ENCODE measurements around the gene ADRA2C. TPM values are rescaled to one million over a fixed set of nuclear protein-coding genes. Genes with fewer than 3 reads are reported as not detected.

Gene ADRA2C
- total RNA-seq, 1 donor from 2014 or later, result 17.2 TPM

DNA sequence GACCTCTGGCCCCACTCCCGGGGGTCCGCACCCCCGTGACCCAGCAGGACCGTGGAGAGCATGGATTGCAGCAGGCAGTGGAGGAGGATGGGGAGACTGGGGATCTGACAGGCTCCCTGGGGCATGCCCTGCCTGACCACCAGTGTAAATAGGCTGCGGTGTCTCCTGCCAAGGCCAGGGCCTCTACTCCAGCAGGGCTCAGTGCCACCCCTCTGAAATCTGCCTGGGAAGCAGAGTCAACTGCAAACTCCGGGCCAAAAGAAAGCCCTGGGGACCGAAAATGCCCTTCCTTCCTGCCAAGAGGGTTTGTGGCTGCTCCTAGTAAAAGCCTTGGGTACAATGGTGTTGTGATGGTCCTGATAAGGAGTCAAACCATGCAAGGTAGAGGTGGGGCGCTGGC lies 6.4 kb downstream of the ADRA2C start:
- TF ChIP-seq POLR2AphosphoS5 (IDR thresholded peaks at IDR 0.05; ENCODE audit: insufficient read depth in 1 of 2, low read depth in 1 of 2), result no peak
- peaks cover 4% of the 10 kb centered on the region for H3K4me1 ChIP-seq
- DNase-seq (ENCODE audit: extremely low spot score in 2 of 2), result no peak
- no peak overlapping the region for H3K27ac ChIP-seq
- H3K27me3 ChIP-seq, result no peaks in the 10 kb centered on the region
- intact Hi-C loops (cut with DNase I), result loop anchor here (10.0 kb wide), 1 partner anchor 172 kb away; no protein-coding TSS in a partner anchor
- H3K36me3 ChIP-seq, result no peaks in the 10 kb centered on the region
- H3K4me3 ChIP-seq, result no peak overlapping the region
- no peaks in the 10 kb centered on the region for H3K9me3 ChIP-seq

DNA sequence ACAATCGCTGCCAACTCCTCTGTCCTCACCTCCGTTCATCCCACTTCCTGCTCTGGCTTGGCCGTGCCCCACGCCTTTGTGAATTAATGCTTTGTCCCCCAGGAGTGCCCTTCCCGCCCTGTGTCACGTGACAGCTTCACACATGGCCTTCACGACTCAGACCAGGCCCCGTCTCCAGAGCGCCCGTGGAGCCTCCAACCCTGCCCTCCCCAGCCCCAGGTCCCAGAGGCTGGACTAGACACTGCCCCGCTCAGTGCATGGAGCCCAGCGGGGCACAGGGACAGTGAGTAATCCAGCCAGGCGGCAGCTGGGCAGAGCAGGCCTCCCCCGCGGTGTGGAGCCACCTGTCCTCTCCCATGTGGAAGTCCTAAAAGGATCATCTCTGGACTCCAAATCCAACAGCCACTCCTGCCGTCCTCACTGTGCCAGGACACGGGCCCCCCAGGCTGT lies 7.4 kb downstream of the ADRA2C start:
- no peaks in the 10 kb centered on the region for H3K9me3 ChIP-seq
- no peak for DNase-seq (ENCODE audit: extremely low spot score in 2 of 2)
- no peak overlapping the region for H3K4me3 ChIP-seq
- no peaks in the 10 kb centered on the region for H3K4me1 ChIP-seq
- no peak overlapping the region for H3K27ac ChIP-seq
- H3K36me3 ChIP-seq, result no peaks in the 10 kb centered on the region
- intact Hi-C loops (cut with DNase I), result loop anchor here (10.0 kb wide), 1 partner anchor 171 kb away; no protein-coding TSS in a partner anchor
- no peaks in the 10 kb centered on the region for H3K27me3 ChIP-seq
- TF ChIP-seq, protein P1, sequence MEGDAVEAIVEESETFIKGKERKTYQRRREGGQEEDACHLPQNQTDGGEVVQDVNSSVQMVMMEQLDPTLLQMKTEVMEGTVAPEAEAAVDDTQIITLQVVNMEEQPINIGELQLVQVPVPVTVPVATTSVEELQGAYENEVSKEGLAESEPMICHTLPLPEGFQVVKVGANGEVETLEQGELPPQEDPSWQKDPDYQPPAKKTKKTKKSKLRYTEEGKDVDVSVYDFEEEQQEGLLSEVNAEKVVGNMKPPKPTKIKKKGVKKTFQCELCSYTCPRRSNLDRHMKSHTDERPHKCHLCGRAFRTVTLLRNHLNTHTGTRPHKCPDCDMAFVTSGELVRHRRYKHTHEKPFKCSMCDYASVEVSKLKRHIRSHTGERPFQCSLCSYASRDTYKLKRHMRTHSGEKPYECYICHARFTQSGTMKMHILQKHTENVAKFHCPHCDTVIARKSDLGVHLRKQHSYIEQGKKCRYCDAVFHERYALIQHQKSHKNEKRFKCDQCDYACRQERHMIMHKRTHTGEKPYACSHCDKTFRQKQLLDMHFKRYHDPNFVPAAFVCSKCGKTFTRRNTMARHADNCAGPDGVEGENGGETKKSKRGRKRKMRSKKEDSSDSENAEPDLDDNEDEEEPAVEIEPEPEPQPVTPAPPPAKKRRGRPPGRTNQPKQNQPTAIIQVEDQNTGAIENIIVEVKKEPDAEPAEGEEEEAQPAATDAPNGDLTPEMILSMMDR (IDR thresholded peaks at IDR 0.05), result no peak
- TF ChIP-seq POLR2A (IDR thresholded peaks at IDR 0.05), result no peak
- TF ChIP-seq POLR2AphosphoS5 (IDR thresholded peaks at IDR 0.05; ENCODE audit: insufficient read depth in 1 of 2, low read depth in 1 of 2), result no peak

DNA sequence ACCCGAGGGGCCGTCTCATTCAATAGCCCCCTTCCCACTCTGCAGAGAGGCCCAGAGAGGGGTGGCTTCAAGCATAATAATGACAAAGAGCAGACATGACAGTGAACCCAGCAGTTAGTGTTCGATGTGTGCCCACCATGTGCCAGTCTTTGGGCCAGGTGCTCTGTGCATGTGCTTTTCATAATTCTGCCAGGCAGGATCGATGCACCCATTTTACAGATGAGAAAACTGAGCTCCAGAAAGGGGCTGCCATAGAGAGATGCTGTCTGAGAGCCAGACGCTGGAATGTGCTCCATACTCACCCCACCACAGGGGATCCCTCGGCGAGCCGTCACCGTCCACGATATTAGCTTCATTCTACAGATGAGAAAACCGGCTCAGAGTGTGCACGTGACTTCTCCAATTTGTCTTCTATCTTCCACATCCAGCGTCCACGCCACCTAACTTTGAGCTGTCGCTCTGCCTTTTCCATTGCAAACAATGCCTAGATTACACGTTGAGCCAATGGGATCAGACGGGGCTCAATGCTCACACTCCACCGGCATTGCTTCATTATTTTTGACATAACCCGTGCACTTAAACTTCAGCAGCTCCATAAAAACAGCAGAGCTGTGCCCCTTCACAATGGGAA lies 8.2 kb downstream of the ADRA2C start:
- no peak for TF ChIP-seq POLR2AphosphoS5 (IDR thresholded peaks at IDR 0.05; ENCODE audit: insufficient read depth in 1 of 2, low read depth in 1 of 2)
- no peak for TF ChIP-seq POLR2A (IDR thresholded peaks at IDR 0.05)
- TF ChIP-seq, protein P1 (IDR thresholded peaks at IDR 0.05), result no peak
- intact Hi-C loops (cut with DNase I), result loop anchor here (10.0 kb wide), 1 partner anchor 170 kb away; no protein-coding TSS in a partner anchor

DNA sequence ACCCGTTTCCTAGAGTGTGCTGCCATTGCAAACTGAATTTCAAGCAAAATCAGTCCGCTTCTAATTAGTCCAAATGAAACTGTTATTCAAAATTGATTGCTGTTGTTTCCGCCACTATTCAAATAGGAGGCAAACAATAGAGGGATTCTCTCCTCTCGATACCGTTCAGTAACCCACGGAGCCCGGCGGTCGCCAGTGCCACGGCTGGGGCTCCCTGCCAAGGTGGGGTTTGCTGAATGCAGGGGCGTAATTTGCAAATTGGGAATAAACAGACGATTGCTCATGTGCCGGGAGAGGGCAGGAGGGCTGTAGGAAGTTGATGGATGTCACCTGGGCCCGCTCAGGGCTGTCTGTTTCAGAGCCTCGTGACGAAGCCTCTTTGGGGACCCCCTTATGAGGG lies 8.8 kb downstream of the ADRA2C start:
- no peaks in the 10 kb centered on the region for H3K27me3 ChIP-seq
- no peak for TF ChIP-seq POLR2A (IDR thresholded peaks at IDR 0.05)
- TF ChIP-seq POLR2AphosphoS5 (IDR thresholded peaks at IDR 0.05; ENCODE audit: insufficient read depth in 1 of 2, low read depth in 1 of 2), result no peak
- TF ChIP-seq, protein P1 (IDR thresholded peaks at IDR 0.05), result no peak

More for the DNA sequence above, 8.2 kb downstream of the ADRA2C start:
- DNase-seq (ENCODE audit: extremely low spot score in 2 of 2), result no peak
- Histone ChIP-seq H3K27ac (no peak overlapping the region), H3K27me3 (no peaks in the 10 kb centered on the region), H3K9me3 (no peaks in the 10 kb centered on the region), H3K4me3 (no peak overlapping the region), H3K4me1 (no peaks in the 10 kb centered on the region), H3K36me3 (no peaks in the 10 kb centered on the region)

DNA sequence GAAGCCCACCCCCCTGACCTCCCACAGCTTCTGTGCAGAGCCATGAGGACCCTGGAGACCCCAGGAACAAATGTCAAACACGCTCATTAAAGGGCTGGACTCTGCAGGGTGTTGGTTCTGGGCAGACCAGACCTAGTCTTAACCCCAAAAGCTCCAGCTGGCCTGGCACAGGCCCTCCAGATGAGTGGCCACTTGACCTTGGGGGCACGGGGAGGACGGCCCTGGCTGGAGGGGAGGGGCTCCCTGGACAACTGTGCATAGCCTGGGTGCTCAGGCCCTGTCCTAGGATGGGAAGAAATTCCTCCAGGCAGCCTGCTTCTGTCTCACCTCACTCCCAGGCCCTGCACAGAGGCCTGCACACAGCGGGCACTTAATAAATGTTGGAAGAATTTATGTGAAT lies 9.4 kb downstream of the ADRA2C start:
- no peak for TF ChIP-seq POLR2AphosphoS5 (IDR thresholded peaks at IDR 0.05; ENCODE audit: insufficient read depth in 1 of 2, low read depth in 1 of 2)
- H3K27me3 ChIP-seq, result no peaks in the 10 kb centered on the region
- no peaks in the 10 kb centered on the region for H3K9me3 ChIP-seq
- no peak overlapping the region for H3K27ac ChIP-seq
- no peaks in the 10 kb centered on the region for H3K4me1 ChIP-seq
- no peaks in the 10 kb centered on the region for H3K36me3 ChIP-seq
- intact Hi-C loops (cut with DNase I), result loop anchor here (10.0 kb wide), 1 partner anchor 169 kb away; no protein-coding TSS in a partner anchor
- H3K4me3 ChIP-seq, result no peak overlapping the region
- DNase-seq (ENCODE audit: extremely low spot score in 2 of 2), result no peak

More for the DNA sequence above, 8.8 kb downstream of the ADRA2C start:
- no peaks in the 10 kb centered on the region for H3K36me3 ChIP-seq
- H3K27ac ChIP-seq, result no peak overlapping the region
- H3K4me3 ChIP-seq, result no peak overlapping the region
- no peak for DNase-seq (ENCODE audit: extremely low spot score in 2 of 2)
- intact Hi-C loops (cut with DNase I), result loop anchor here (10.0 kb wide), 1 partner anchor 170 kb away; no protein-coding TSS in a partner anchor
- H3K9me3 ChIP-seq, result no peaks in the 10 kb centered on the region
- H3K4me1 ChIP-seq, result no peaks in the 10 kb centered on the region
